ENCODE measurements around the gene STUM.
"Not testable (repeated sequence)": the region's sequence is repeated elsewhere in the genome, so short reads cannot be mapped to it uniquely, and the experiment has no call there.

DNA sequence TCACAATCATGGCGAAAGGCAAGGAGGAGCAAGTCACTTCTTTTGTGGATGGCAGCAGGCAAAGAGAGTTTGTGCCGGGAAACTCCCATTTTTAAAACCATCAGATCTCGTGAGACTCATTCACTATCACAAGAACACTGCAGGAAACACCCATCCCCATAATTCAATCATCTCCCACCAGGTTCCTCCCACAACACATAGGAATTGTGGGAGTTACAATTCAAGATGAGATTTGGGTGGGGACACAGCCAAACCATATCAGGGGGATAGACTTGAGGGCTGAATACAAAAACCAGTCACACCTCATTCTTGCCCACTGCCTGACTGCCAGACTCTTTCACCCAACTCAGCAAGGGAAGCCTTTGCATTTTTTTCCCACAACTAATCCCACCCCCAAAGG, 50.4 kb downstream of the STUM start:
- not testable (repeated sequence) for TF ChIP-seq EP300, POLR2A (IDR thresholded peaks at IDR 0.05)
- TF ChIP-seq, protein P1, sequence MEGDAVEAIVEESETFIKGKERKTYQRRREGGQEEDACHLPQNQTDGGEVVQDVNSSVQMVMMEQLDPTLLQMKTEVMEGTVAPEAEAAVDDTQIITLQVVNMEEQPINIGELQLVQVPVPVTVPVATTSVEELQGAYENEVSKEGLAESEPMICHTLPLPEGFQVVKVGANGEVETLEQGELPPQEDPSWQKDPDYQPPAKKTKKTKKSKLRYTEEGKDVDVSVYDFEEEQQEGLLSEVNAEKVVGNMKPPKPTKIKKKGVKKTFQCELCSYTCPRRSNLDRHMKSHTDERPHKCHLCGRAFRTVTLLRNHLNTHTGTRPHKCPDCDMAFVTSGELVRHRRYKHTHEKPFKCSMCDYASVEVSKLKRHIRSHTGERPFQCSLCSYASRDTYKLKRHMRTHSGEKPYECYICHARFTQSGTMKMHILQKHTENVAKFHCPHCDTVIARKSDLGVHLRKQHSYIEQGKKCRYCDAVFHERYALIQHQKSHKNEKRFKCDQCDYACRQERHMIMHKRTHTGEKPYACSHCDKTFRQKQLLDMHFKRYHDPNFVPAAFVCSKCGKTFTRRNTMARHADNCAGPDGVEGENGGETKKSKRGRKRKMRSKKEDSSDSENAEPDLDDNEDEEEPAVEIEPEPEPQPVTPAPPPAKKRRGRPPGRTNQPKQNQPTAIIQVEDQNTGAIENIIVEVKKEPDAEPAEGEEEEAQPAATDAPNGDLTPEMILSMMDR (IDR thresholded peaks at IDR 0.05), result not testable (repeated sequence)

Measured in upper lobe of left lung (tissue), 4 donors.